Ovary (tissue), 3 donors: ENCODE results near the gene LTBR.

Experiments
- CTCF ChIP-seq, 3 donors: fragments of 450-650 bp in 2 of 3; fragments of 200-600 bp in 1 of 3; IDR thresholded peaks; one replicate each; pipeline versions ENCODE4 v1.5.1 to v1.8.0; 2016 to 2022; ENCODE audit warnings: antibody characterized with exemption in 3 of 3, mild to moderate bottlenecking in 1 of 3
- EP300 ChIP-seq: sonication (generic); formaldehyde crosslinking; IDR thresholded peaks from one replicate; pipeline ENCODE4 v1.6.1; 2017; ENCODE audit warnings: antibody characterized with exemption
- donor health status: DM: no; HTN: no; CAD: no.

GRCh38 chr12:6360578-6361490 lies 23.1 kb upstream of the LTBR start:
- TF ChIP-seq EP300, result no peak
- no peak for TF ChIP-seq CTCF (IDR thresholded peaks at IDR 0.05)
